HepG2 (cell line): ENCODE measurements around the gene MAP2K1. TPM values are rescaled to one million over a fixed set of nuclear protein-coding genes. Genes with fewer than 3 reads are reported as not detected.

Experiments used
- AHR ChIP-seq: IDR thresholded peaks from 2 replicates; pipeline ENCODE4 v1.6.1; 2018; ENCODE audit warnings: missing genetic modification reagents, missing compliant biosample characterization
- BORCS8-MEF2B ChIP-seq: sonication (generic); formaldehyde crosslinking; IDR thresholded peaks from 2 replicates; pipeline ENCODE4 v1.8.0; 2022; ENCODE audit warnings: mild to moderate bottlenecking, missing genetic modification reagents
- KDM2A ChIP-seq: sonication (generic); formaldehyde crosslinking; IDR thresholded peaks from 2 replicates; pipeline ENCODE4 v1.4.0; 2020; ENCODE audit warnings: low read depth, missing genetic modification reagents, borderline replicate concordance
- NFKB2 ChIP-seq: sonication (generic); formaldehyde crosslinking; IDR thresholded peaks from 2 replicates; pipeline ENCODE4 v1.4.0; 2020; ENCODE audit warnings: missing genetic modification reagents, borderline replicate concordance
- NFKBIZ ChIP-seq: IDR thresholded peaks from 2 replicates; pipeline ENCODE4 v1.6.1; 2018; ENCODE audit warnings: missing genetic modification reagents, missing compliant biosample characterization
- PATZ1 ChIP-seq: sonication (generic); formaldehyde crosslinking; IDR thresholded peaks from 2 replicates; pipeline ENCODE4 v1.4.0; 2020; ENCODE audit warnings: missing genetic modification reagents
- PPARG ChIP-seq: conservative IDR thresholded peaks from 2 replicates; pipeline ENCODE4 v1.6.1; 2016; ENCODE audit warnings: missing biosample characterization, missing genetic modification reagents
- SAP130 ChIP-seq: IDR thresholded peaks from 2 replicates; pipeline ENCODE4 v1.6.1; 2016; ENCODE audit warnings: low read depth
- SMYD3 ChIP-seq: sonication (generic); formaldehyde crosslinking; IDR thresholded peaks from 2 replicates; pipeline ENCODE4 v1.8.1; 2023; ENCODE audit warnings: mild to moderate bottlenecking, missing genetic modification reagents
- TP53 ChIP-seq: sonication (generic); formaldehyde crosslinking; conservative IDR thresholded peaks from 2 replicates; pipeline ENCODE4 v1.4.0; 2020; ENCODE audit warnings: missing genetic modification reagents
- YEATS2 ChIP-seq: sonication (generic); formaldehyde crosslinking; IDR thresholded peaks from 2 replicates; pipeline ENCODE4 v1.4.0; 2020; ENCODE audit warnings: missing genetic modification reagents, borderline replicate concordance
- ZFX ChIP-seq: sonication (generic); formaldehyde crosslinking; IDR thresholded peaks from 2 replicates; pipeline ENCODE4 v1.4.0; 2020; ENCODE audit warnings: mild to moderate bottlenecking, low read depth, missing genetic modification reagents, moderate library complexity
- ZFY ChIP-seq: sonication (generic); formaldehyde crosslinking; IDR thresholded peaks from 2 replicates; pipeline ENCODE4 v1.4.0; 2020; ENCODE audit warnings: missing genetic modification reagents
- ZNF205 ChIP-seq: IDR thresholded peaks from 2 replicates; pipeline ENCODE4 v1.6.1; 2018; ENCODE audit warnings: missing biosample characterization, missing genetic modification reagents
- ZNF260 ChIP-seq: sonication (generic); formaldehyde crosslinking; IDR thresholded peaks from 2 replicates; pipeline ENCODE4 v1.4.0; 2020; ENCODE audit warnings: missing genetic modification reagents, low read depth, mild to moderate bottlenecking, borderline replicate concordance
- ZNF274 ChIP-seq: sonication (generic); formaldehyde crosslinking; IDR thresholded peaks from 2 replicates; pipeline ENCODE4 v1.5.1; 2020; ENCODE audit warnings: mild to moderate bottlenecking, missing genetic modification reagents
- ZNF343 ChIP-seq: sonication (generic); formaldehyde crosslinking; IDR thresholded peaks from 2 replicates; pipeline ENCODE4 v1.4.0; 2020; ENCODE audit warnings: mild to moderate bottlenecking, missing genetic modification reagents
- ZNF605 ChIP-seq: sonication (generic); formaldehyde crosslinking; IDR thresholded peaks from 2 replicates; pipeline ENCODE4 v1.8.0; 2022; ENCODE audit warnings: mild to moderate bottlenecking, missing genetic modification reagents
- polyA plus RNA-seq, 8 experiments: library from polyadenylated mRNA; depleted of rRNA in 3 of 8; stranded (reverse) in 7 of 8; unstranded in 1 of 8; fragments of >200 nt; fragmentation: Illumina TruSeq in 4 of 8; extraction: Trizol in 4 of 8; gene quantifications; 2 replicates each; pipeline versions ENCODE4 v1.2.1 to v1.2.3, GENCODE V29; 2011 to 2016; ENCODE audit warnings: low read depth in 4 of 8, missing spikeins in 1 of 8, mixed read lengths in 1 of 8; ENCODE audit not compliant: insufficient read depth in 1 of 8
- total RNA-seq, 5 experiments: library from RNA; depleted of rRNA; stranded (reverse); fragments of >200 nt; fragmentation: Illumina TruSeq; extraction: Trizol; gene quantifications; 2 replicates each; pipeline ENCODE4 v1.2.3, GENCODE V29; 2016; ENCODE audit warnings: low read depth in 1 of 5
- TF ChIP-seq, protein P1 (sequence below): sonication (generic); formaldehyde crosslinking; IDR thresholded peaks from 2 replicates; pipeline ENCODE4 v1.8.0; 2022; ENCODE audit warnings: mild to moderate bottlenecking, missing genetic modification reagents, borderline replicate concordance
- TF ChIP-seq, protein P2 (sequence below): fragments of 450-650 bp; IDR thresholded peaks from 2 replicates; pipeline ENCODE4 v1.6.1; 2017; ENCODE audit warnings: mild to moderate bottlenecking
- TF ChIP-seq, protein P3 (sequence below): sonication (generic); formaldehyde crosslinking; IDR thresholded peaks from 2 replicates; pipeline ENCODE4 v1.5.0; 2020; ENCODE audit warnings: missing genetic modification reagents, mild to moderate bottlenecking, borderline replicate concordance
- TF ChIP-seq, protein P4 (sequence below): sonication (generic); formaldehyde crosslinking; IDR thresholded peaks from 2 replicates; pipeline ENCODE4 v1.4.0; 2020; ENCODE audit warnings: missing genetic modification reagents

The MAP2K1 gene
- total and polyA plus RNA-seq, 2 of the 13 experiments (the other 11 are each of a cell fraction or from before 2014, with no cell fraction given): 24.1 to 49.2 TPM

DNA sequence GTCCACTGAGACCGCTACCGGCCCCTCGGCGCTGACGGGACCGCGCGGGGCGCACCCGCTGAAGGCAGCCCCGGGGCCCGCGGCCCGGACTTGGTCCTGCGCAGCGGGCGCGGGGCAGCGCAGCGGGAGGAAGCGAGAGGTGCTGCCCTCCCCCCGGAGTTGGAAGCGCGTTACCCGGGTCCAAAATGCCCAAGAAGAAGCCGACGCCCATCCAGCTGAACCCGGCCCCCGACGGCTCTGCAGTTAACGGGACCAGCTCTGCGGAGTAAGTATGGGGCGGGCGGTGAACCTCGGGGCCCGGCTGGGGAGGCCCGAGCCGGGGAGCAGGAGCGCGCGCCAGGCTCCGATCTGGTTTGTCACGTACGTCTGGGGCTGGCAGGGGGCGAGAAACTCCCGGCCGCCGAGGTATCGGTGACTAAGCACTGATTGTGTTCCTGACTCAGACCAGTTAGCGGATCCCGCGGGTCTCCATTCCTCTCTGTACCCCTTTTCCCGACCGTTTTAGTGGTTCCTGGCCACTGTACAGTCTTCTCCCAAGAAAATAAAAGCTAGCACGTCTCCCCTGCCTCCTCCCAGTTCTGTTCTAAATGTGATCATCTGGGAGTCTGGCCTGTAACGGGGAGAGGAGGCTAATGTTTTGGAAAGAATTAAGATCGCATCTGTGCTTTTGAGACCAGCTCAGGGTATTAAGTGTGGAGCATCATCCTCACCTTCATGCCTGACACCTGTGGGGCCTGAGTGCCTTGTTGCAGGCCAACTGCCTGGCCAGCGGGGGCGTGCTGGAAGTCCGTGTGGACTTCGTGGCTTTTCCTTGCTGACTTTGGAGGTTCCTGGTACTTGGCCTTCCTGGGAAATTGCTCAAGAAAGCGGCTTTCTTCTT, 691 bp downstream of the MAP2K1 start (continued):
- TF ChIP-seq TP53 (CRISPR knock-in tag) (no peak), ZFY (peak; percentile 52; the same call in 1 of the 2 replicates), SAP130 (CRISPR knock-in tag) (peak; percentile 70), ZNF605 (CRISPR knock-in tag) (peak; percentile 81), YEATS2 (CRISPR knock-in tag) (no peak), ZNF260 (CRISPR knock-in tag) (no peak), ZNF274 (CRISPR knock-in tag) (no peak), ZFX (CRISPR knock-in tag) (peak; percentile 75), ZNF205 (no peak), NFKB2 (peak; percentile 29; the same call in 1 of the 2 replicates), ZNF343 (0 out of 2 replicates have a peak, but pooled peaks have one; percentile 25), BORCS8-MEF2B (CRISPR knock-in tag) (no peak), AHR (CRISPR knock-in tag) (no peak), SMYD3 (CRISPR knock-in tag) (no peak), PATZ1 (no peak), KDM2A (CRISPR knock-in tag) (0 out of 2 replicates have a peak, but pooled peaks have one; percentile 51), NFKBIZ (CRISPR knock-in tag) (0 out of 2 replicates have a peak, but pooled peaks have one; percentile 23), PPARG (CRISPR knock-in tag) (no peak)
- TF ChIP-seq, protein P1, sequence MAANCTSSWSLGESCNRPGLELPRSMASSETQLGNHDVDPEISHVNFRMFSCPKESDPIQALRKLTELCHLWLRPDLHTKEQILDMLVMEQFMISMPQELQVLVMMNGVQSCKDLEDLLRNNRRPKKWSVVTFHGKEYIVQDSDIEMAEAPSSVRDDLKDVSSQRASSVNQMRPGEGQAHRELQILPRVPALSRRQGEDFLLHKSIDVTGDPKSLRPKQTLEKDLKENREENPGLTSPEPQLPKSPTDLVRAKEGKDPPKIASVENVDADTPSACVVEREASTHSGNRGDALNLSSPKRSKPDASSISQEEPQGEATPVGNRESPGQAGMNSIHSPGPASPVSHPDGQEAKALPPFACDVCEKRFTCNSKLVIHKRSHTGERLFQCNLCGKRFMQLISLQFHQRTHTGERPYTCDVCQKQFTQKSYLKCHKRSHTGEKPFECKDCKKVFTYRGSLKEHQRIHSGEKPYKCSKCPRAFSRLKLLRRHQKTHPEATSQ (CRISPR knock-in tag): no peak
- TF ChIP-seq, protein P2, sequence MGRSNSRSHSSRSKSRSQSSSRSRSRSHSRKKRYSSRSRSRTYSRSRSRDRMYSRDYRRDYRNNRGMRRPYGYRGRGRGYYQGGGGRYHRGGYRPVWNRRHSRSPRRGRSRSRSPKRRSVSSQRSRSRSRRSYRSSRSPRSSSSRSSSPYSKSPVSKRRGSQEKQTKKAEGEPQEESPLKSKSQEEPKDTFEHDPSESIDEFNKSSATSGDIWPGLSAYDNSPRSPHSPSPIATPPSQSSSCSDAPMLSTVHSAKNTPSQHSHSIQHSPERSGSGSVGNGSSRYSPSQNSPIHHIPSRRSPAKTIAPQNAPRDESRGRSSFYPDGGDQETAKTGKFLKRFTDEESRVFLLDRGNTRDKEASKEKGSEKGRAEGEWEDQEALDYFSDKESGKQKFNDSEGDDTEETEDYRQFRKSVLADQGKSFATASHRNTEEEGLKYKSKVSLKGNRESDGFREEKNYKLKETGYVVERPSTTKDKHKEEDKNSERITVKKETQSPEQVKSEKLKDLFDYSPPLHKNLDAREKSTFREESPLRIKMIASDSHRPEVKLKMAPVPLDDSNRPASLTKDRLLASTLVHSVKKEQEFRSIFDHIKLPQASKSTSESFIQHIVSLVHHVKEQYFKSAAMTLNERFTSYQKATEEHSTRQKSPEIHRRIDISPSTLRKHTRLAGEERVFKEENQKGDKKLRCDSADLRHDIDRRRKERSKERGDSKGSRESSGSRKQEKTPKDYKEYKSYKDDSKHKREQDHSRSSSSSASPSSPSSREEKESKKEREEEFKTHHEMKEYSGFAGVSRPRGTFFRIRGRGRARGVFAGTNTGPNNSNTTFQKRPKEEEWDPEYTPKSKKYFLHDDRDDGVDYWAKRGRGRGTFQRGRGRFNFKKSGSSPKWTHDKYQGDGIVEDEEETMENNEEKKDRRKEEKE: no peak
- TF ChIP-seq, protein P3, sequence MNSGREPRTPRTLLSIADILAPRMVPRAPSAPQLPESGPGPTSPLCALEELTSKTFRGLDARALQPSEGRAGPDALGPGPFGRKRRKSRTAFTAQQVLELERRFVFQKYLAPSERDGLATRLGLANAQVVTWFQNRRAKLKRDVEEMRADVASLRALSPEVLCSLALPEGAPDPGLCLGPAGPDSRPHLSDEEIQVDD (CRISPR knock-in tag): no peak
- TF ChIP-seq, protein P4, sequence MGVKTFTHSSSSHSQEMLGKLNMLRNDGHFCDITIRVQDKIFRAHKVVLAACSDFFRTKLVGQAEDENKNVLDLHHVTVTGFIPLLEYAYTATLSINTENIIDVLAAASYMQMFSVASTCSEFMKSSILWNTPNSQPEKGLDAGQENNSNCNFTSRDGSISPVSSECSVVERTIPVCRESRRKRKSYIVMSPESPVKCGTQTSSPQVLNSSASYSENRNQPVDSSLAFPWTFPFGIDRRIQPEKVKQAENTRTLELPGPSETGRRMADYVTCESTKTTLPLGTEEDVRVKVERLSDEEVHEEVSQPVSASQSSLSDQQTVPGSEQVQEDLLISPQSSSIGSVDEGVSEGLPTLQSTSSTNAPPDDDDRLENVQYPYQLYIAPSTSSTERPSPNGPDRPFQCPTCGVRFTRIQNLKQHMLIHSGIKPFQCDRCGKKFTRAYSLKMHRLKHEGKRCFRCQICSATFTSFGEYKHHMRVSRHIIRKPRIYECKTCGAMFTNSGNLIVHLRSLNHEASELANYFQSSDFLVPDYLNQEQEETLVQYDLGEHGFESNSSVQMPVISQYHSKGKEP (CRISPR knock-in tag): no peak
